ENCODE results near the gene USP50. TPM values are rescaled to one million over a fixed set of nuclear protein-coding genes. Genes with fewer than 3 reads are reported as not detected.

Gene USP50
- total RNA-seq, 1 donor from 2014 or later: 0.48 TPM

- no peak for DNase-seq (ENCODE audit: extremely low spot score, unreplicated experiment)
- Mint-ChIP-seq H3K9me3 (no peaks in the 10 kb centered on the region), H3K27ac (no peak overlapping the region), H3K4me3 (no peak overlapping the region), H3K36me3 (no peaks in the 10 kb centered on the region), H3K27me3 (no peaks in the 10 kb centered on the region), H3K4me1 (ENCODE audit: unreplicated experiment) (no peaks in the 10 kb centered on the region)
- TF ChIP-seq CTCF (conservative IDR thresholded peaks at IDR 0.05): no peak
These were observed 5.8 kb upstream of the USP50 start for GRCh38 chr15:50552238-50552637.

- no peak for DNase-seq (ENCODE audit: extremely low spot score, unreplicated experiment)
- H3K36me3 Mint-ChIP-seq: no peaks in the 10 kb centered on the region
- no peak overlapping the region for H3K27ac Mint-ChIP-seq
- no peaks in the 10 kb centered on the region for H3K27me3 Mint-ChIP-seq
- no peaks in the 10 kb centered on the region for H3K9me3 Mint-ChIP-seq
- no peak for TF ChIP-seq CTCF (conservative IDR thresholded peaks at IDR 0.05)
- no peaks in the 10 kb centered on the region for H3K4me1 Mint-ChIP-seq (ENCODE audit: unreplicated experiment)
- H3K4me3 Mint-ChIP-seq: no peak overlapping the region
These were observed 2.9 kb upstream of the USP50 start for GRCh38 chr15:50549326-50549725.

- H3K27me3 Mint-ChIP-seq: no peaks in the 10 kb centered on the region
- no peak overlapping the region for H3K27ac Mint-ChIP-seq
- H3K9me3 Mint-ChIP-seq: no peaks in the 10 kb centered on the region
- H3K4me3 Mint-ChIP-seq: no peak overlapping the region
- no peaks in the 10 kb centered on the region for H3K36me3 Mint-ChIP-seq
- DNase-seq (ENCODE audit: extremely low spot score, unreplicated experiment): no peak
- no peak for TF ChIP-seq CTCF (conservative IDR thresholded peaks at IDR 0.05)
- H3K4me1 Mint-ChIP-seq (ENCODE audit: unreplicated experiment): peaks cover 18% of the 10 kb centered on the region
These were observed 2.1 kb downstream of the USP50 start for GRCh38 chr15:50544368-50544767.

- TF ChIP-seq CTCF (conservative IDR thresholded peaks at IDR 0.05): no peak
- H3K27me3 Mint-ChIP-seq: no peaks in the 10 kb centered on the region
- no peak overlapping the region for H3K27ac Mint-ChIP-seq
- no peaks in the 10 kb centered on the region for H3K9me3 Mint-ChIP-seq
- H3K36me3 Mint-ChIP-seq: no peaks in the 10 kb centered on the region
- DNase-seq (ENCODE audit: extremely low spot score, unreplicated experiment): no peak
- H3K4me1 Mint-ChIP-seq (ENCODE audit: unreplicated experiment): peaks cover 18% of the 10 kb centered on the region
- no peak overlapping the region for H3K4me3 Mint-ChIP-seq
These were observed 2.9 kb downstream of the USP50 start for GRCh38 chr15:50543556-50543955.

- no peaks in the 10 kb centered on the region for H3K9me3 Mint-ChIP-seq
- H3K4me1 Mint-ChIP-seq (ENCODE audit: unreplicated experiment): peaks cover 18% of the 10 kb centered on the region
- H3K4me3 Mint-ChIP-seq: no peak overlapping the region
- H3K27me3 Mint-ChIP-seq: no peaks in the 10 kb centered on the region
- no peaks in the 10 kb centered on the region for H3K36me3 Mint-ChIP-seq
- no peak for TF ChIP-seq CTCF (conservative IDR thresholded peaks at IDR 0.05)
- no peak overlapping the region for H3K27ac Mint-ChIP-seq
- no peak for DNase-seq (ENCODE audit: extremely low spot score, unreplicated experiment)
These were observed 3.6 kb downstream of the USP50 start for GRCh38 chr15:50542887-50543210.

- Mint-ChIP-seq H3K4me3 (no peak overlapping the region), H3K9me3 (no peaks in the 10 kb centered on the region), H3K4me1 (ENCODE audit: unreplicated experiment) (no peaks in the 10 kb centered on the region), H3K27me3 (no peaks in the 10 kb centered on the region), H3K36me3 (no peaks in the 10 kb centered on the region), H3K27ac (no peak overlapping the region)
- no peak for TF ChIP-seq CTCF (conservative IDR thresholded peaks at IDR 0.05)
- DNase-seq (ENCODE audit: extremely low spot score, unreplicated experiment): no peak
These were observed 14.7 kb downstream of the USP50 start for GRCh38 chr15:50531766-50532165.

Data from type B pancreatic cell (in vitro differentiated cells).